ENCODE data around the gene ADSS1.

GRCh38 chr14:104684449-104684821, 39.6 kb upstream of the ADSS1 start:
- TF ChIP-seq EP300 (IDR thresholded peaks at IDR 0.05; ENCODE audit: low read depth), result no peak
- TF ChIP-seq, protein P1, sequence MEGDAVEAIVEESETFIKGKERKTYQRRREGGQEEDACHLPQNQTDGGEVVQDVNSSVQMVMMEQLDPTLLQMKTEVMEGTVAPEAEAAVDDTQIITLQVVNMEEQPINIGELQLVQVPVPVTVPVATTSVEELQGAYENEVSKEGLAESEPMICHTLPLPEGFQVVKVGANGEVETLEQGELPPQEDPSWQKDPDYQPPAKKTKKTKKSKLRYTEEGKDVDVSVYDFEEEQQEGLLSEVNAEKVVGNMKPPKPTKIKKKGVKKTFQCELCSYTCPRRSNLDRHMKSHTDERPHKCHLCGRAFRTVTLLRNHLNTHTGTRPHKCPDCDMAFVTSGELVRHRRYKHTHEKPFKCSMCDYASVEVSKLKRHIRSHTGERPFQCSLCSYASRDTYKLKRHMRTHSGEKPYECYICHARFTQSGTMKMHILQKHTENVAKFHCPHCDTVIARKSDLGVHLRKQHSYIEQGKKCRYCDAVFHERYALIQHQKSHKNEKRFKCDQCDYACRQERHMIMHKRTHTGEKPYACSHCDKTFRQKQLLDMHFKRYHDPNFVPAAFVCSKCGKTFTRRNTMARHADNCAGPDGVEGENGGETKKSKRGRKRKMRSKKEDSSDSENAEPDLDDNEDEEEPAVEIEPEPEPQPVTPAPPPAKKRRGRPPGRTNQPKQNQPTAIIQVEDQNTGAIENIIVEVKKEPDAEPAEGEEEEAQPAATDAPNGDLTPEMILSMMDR (IDR thresholded peaks at IDR 0.05), result no peak
- no peak for TF ChIP-seq POLR2A (IDR thresholded peaks at IDR 0.05)

All from transverse colon (tissue), 3 donors.